Measurements from ENCODE around the gene LCN12. TPM values are rescaled to one million over a fixed set of nuclear protein-coding genes. Genes with fewer than 3 reads are reported as not detected.
A peak's percentile ranks its signal among the peaks of the same experiment; 100 is the strongest.

Gene LCN12
- total RNA-seq, 3 donors from 2014 or later, result 1.8 to 5.6 TPM; not detected in 1

GRCh38 chr9:136994888-136995230, 42.8 kb downstream of the LCN12 start:
- no peaks in the 10 kb centered on the region for H3K36me3 ChIP-seq
- H3K4me1 ChIP-seq, result peaks cover 7 to 27% of the 10 kb centered on the region in 2 donors
- DNase-seq (ENCODE audit: low spot score in 2 of 2), result no peak
- no peaks in the 10 kb centered on the region for H3K9me3 ChIP-seq
- no peak for TF ChIP-seq CTCF (IDR thresholded peaks at IDR 0.05)
- TF ChIP-seq POLR2A (IDR thresholded peaks at IDR 0.05), result no peak
- no peak for TF ChIP-seq POLR2AphosphoS5 (IDR thresholded peaks at IDR 0.05)
- peak overlapping the region in 1 of 3 donors; percentile 62 for H3K4me3 ChIP-seq
- intact Hi-C loops (cut with DNase I; ENCODE audit: low total_unique reads), result no loop called here
- no peaks in the 10 kb centered on the region for H3K27me3 ChIP-seq
- no peak overlapping the region for H3K27ac ChIP-seq

GRCh38 chr9:136995362-136995761, 43.3 kb downstream of the LCN12 start:
- Histone ChIP-seq H3K27ac (no peak overlapping the region), H3K36me3 (no peaks in the 10 kb centered on the region), H3K4me1 (peaks cover 7 to 27% of the 10 kb centered on the region in 2 donors), H3K27me3 (no peaks in the 10 kb centered on the region), H3K9me3 (no peaks in the 10 kb centered on the region), H3K4me3 (peak overlapping the region in 1 of 3 donors; percentile 62)
- intact Hi-C loops (cut with DNase I; ENCODE audit: low total_unique reads), result no loop called here
- TF ChIP-seq POLR2A (IDR thresholded peaks at IDR 0.05) (no peak), CTCF (IDR thresholded peaks at IDR 0.05) (no peak), POLR2AphosphoS5 (IDR thresholded peaks at IDR 0.05) (no peak)
- no peak for DNase-seq (ENCODE audit: low spot score in 2 of 2)

GRCh38 chr9:136995772-136996311, 43.8 kb downstream of the LCN12 start:
- Histone ChIP-seq H3K27ac (peak overlapping the region; percentile 29 to 35), H3K9me3 (no peaks in the 10 kb centered on the region), H3K4me3 (peak overlapping the region; percentile 0 to 62 (median 47)), H3K4me1 (peaks cover 7 to 27% of the 10 kb centered on the region in 2 donors), H3K36me3 (no peaks in the 10 kb centered on the region), H3K27me3 (no peaks in the 10 kb centered on the region)
- intact Hi-C loops (cut with DNase I; ENCODE audit: low total_unique reads), result no loop called here
- TF ChIP-seq POLR2A (IDR thresholded peaks at IDR 0.05), result no peak
- no peak for TF ChIP-seq POLR2AphosphoS5 (IDR thresholded peaks at IDR 0.05)
- TF ChIP-seq CTCF (IDR thresholded peaks at IDR 0.05), result no peak
- DNase-seq (ENCODE audit: low spot score in 2 of 2), result no peak

GRCh38 chr9:136996361-136997292, 44.6 kb downstream of the LCN12 start, which contains the start of gene CLIC3:
Gene CLIC3 (minus strand): TSS chr9:136996568. CDS start chr9:136996543, 25 bp downstream.
- peak within 1 kb of the TSS; percentile 0 to 62 (median 47) for H3K4me3 ChIP-seq
- intact Hi-C loops (cut with DNase I; ENCODE audit: low total_unique reads), result no loop called here
- peak within 1 kb of the TSS; percentile 29 to 35 for H3K27ac ChIP-seq

More at GRCh38 chr9:136996361-136997292, 44.6 kb downstream of the LCN12 start, which contains the start of gene CLIC3:
- H3K36me3 ChIP-seq, result no peaks in the 10 kb centered on the region
- peaks cover 7 to 27% of the 10 kb centered on the region in 2 donors for H3K4me1 ChIP-seq
- no peaks in the 10 kb centered on the region for H3K9me3 ChIP-seq
- DNase-seq (ENCODE audit: low spot score in 2 of 2), result peak in 1 of 2 donors; percentile 37
- no peaks in the 10 kb centered on the region for H3K27me3 ChIP-seq
- no peak for TF ChIP-seq CTCF (IDR thresholded peaks at IDR 0.05)
- no peak for TF ChIP-seq POLR2AphosphoS5 (IDR thresholded peaks at IDR 0.05)
- no peak for TF ChIP-seq POLR2A (IDR thresholded peaks at IDR 0.05)
